Measurements from ENCODE around the gene ARHGAP19. TPM values are rescaled to one million over a fixed set of nuclear protein-coding genes. Genes with fewer than 3 reads are reported as not detected.

ARHGAP19 gene
- total RNA-seq, 1 donor from 2014 or later, result 15.2 TPM

Other genes with a start within 250 kb of the ARHGAP19 start
- 0.72 TPM for gene SLIT1, start 106.7 kb downstream of the ARHGAP19 start, total RNA-seq (ENCODE audit: insufficient read depth, low replicate concordance)
- gene FRAT1, start 26.6 kb upstream of the ARHGAP19 start, total RNA-seq (ENCODE audit: insufficient read depth, low replicate concordance), result 4.1 TPM
- 5.1 TPM for gene FRAT2, start 42.1 kb upstream of the ARHGAP19 start, total RNA-seq (ENCODE audit: insufficient read depth, low replicate concordance)
- 9.6 TPM for gene RRP12, start 108.7 kb upstream of the ARHGAP19 start, total RNA-seq (ENCODE audit: insufficient read depth, low replicate concordance)
- gene PGAM1, start 133.6 kb upstream of the ARHGAP19 start, total RNA-seq (ENCODE audit: insufficient read depth, low replicate concordance), result 165 TPM
- 16.1 TPM for gene EXOSC1, start 153.4 kb upstream of the ARHGAP19 start, total RNA-seq (ENCODE audit: insufficient read depth, low replicate concordance)
- 35.9 TPM for gene ZDHHC16, start 153.5 kb upstream of the ARHGAP19 start, total RNA-seq (ENCODE audit: insufficient read depth, low replicate concordance)
- 66.2 TPM for gene MMS19, start 205.8 kb upstream of the ARHGAP19 start, total RNA-seq (ENCODE audit: insufficient read depth, low replicate concordance)
- 16.9 TPM for gene UBTD1, start 206.3 kb upstream of the ARHGAP19 start, total RNA-seq (ENCODE audit: insufficient read depth, low replicate concordance)